ENCODE data around the gene SH3RF3. TPM values are rescaled to one million over a fixed set of nuclear protein-coding genes. Genes with fewer than 3 reads are reported as not detected.

Gene SH3RF3
- total RNA-seq, 2 experiments from 2014 or later = 1.9 to 2.3 TPM

DNA sequence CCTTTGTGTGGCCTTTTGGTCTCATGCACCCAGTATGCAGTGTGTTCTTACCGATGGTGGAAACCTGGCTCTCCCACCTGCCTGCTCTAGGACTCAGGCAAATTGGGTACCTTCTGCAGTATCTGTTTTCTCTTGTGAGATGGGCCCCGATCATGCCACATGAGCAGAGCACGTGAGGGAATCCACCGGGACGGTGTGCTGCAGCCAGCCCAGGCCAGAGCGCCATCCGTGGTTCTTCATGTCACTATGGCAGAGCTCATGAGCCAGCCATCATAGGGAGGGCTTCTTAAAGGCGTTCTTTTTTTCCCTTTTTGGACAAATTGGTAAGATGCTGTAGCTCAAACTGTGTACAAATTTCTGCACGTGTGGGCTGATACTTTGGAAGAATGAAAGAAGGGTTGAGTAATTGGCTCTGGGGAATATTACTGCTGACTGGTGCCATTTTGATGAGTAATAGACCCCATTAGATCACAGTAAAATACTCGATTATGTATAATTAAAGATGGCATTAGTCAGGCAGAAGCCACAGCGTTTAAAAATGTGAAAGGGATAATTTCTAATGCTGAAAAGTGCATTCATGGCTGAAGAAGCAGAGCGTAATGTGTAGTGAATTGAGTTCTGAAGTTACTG is 19.2 kb downstream of the SH3RF3 start:
- DNase-seq (no peak), ATAC-seq (no peak)
- TF ChIP-seq, protein P1, sequence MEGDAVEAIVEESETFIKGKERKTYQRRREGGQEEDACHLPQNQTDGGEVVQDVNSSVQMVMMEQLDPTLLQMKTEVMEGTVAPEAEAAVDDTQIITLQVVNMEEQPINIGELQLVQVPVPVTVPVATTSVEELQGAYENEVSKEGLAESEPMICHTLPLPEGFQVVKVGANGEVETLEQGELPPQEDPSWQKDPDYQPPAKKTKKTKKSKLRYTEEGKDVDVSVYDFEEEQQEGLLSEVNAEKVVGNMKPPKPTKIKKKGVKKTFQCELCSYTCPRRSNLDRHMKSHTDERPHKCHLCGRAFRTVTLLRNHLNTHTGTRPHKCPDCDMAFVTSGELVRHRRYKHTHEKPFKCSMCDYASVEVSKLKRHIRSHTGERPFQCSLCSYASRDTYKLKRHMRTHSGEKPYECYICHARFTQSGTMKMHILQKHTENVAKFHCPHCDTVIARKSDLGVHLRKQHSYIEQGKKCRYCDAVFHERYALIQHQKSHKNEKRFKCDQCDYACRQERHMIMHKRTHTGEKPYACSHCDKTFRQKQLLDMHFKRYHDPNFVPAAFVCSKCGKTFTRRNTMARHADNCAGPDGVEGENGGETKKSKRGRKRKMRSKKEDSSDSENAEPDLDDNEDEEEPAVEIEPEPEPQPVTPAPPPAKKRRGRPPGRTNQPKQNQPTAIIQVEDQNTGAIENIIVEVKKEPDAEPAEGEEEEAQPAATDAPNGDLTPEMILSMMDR (IDR thresholded peaks at IDR 0.05) = no peak
- Mint-ChIP-seq H3K27me3 (no peaks in the 10 kb centered on the region), H3K4me1 (ENCODE audit: low read depth) (peaks cover 39% of the 10 kb centered on the region), H3K36me3 (ENCODE audit: low read depth) (no peaks in the 10 kb centered on the region), H3K27ac (no peak overlapping the region), H3K4me3 (no peak overlapping the region), H3K9me3 (no peaks in the 10 kb centered on the region)
- ChIA-PET CTCF (interaction anchor here (1.9 kb wide), 1 partner anchor 362 kb away, joined by 5 read pairs; no protein-coding TSS in a partner anchor), POLR2A (no interaction called here)
- intact Hi-C loops (cut with micrococcal nuclease) = no loop called here

- no peaks in the 10 kb centered on the region for H3K27me3 Mint-ChIP-seq
- ATAC-seq (no peak), DNase-seq (no peak)
- no peak overlapping the region for H3K4me3 Mint-ChIP-seq
- intact Hi-C loops (cut with micrococcal nuclease) = no loop called here
- CTCF ChIA-PET = no interaction called here
- peaks cover 34% of the 10 kb centered on the region for H3K4me1 Mint-ChIP-seq (ENCODE audit: low read depth)
- no peaks in the 10 kb centered on the region for H3K9me3 Mint-ChIP-seq
- TF ChIP-seq, protein P1 (IDR thresholded peaks at IDR 0.05) = no peak
- no peak overlapping the region for H3K27ac Mint-ChIP-seq
- H3K36me3 Mint-ChIP-seq (ENCODE audit: low read depth) = no peaks in the 10 kb centered on the region
- POLR2A ChIA-PET = interaction anchor here (0.8 kb wide), 1 partner anchor 10 kb away, joined by 3 read pairs; no protein-coding TSS in a partner anchor
Observed at GRCh38 chr2:109148991-109149645, 20.1 kb downstream of the SH3RF3 start.

DNA sequence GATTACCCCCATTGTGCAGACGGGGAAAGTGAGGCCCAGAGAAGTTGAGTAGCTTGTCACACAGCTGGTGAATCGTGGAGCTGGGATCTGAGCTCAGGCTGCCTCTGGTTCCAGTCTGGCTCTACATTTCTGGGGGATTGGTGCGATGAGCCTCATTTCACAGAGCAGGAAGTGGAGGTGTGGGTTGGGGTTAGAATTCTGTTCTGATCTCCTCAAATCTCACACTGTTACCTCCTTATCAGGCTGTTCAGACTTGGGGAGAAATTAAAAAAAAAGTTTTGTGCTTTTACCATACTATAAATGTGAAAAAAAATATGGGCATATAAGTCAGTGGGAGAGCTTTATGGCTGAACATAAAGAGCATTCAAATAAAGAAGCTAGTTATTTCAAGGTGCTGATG is 21.6 kb downstream of the SH3RF3 start:
- DNase-seq (no peak), ATAC-seq (no peak)
- Mint-ChIP-seq H3K27ac (no peak overlapping the region), H3K4me1 (ENCODE audit: low read depth) (peaks cover 21% of the 10 kb centered on the region), H3K4me3 (no peak overlapping the region), H3K9me3 (no peaks in the 10 kb centered on the region), H3K27me3 (no peaks in the 10 kb centered on the region), H3K36me3 (ENCODE audit: low read depth) (no peaks in the 10 kb centered on the region)
- intact Hi-C loops (cut with micrococcal nuclease) = no loop called here
- POLR2A ChIA-PET = no interaction called here
- TF ChIP-seq, protein P1 (IDR thresholded peaks at IDR 0.05) = no peak
- CTCF ChIA-PET = interaction anchor here (0.7 kb wide), 1 partner anchor 16 kb away, joined by 3 read pairs; no protein-coding TSS in a partner anchor

- no peak for ATAC-seq
- no peak overlapping the region for H3K27ac Mint-ChIP-seq
- CTCF ChIA-PET = no interaction called here
Observed at GRCh38 chr2:109151519-109151918, 22.5 kb downstream of the SH3RF3 start.

More at GRCh38 chr2:109151519-109151918, 22.5 kb downstream of the SH3RF3 start:
- no peak for DNase-seq
- Mint-ChIP-seq H3K4me1 (ENCODE audit: low read depth) (peaks cover 25% of the 10 kb centered on the region), H3K4me3 (no peak overlapping the region), H3K27me3 (no peaks in the 10 kb centered on the region), H3K9me3 (no peaks in the 10 kb centered on the region), H3K36me3 (ENCODE audit: low read depth) (no peaks in the 10 kb centered on the region)
- intact Hi-C loops (cut with micrococcal nuclease) = no loop called here
- TF ChIP-seq, protein P1 (IDR thresholded peaks at IDR 0.05) = no peak
- POLR2A ChIA-PET = no interaction called here

Measured in activated CD8-positive, alpha-beta T cell treated with anti-CD3 and anti-CD28 coated beads for 36 hours (primary cell).